ENCODE data around the gene LAMC1.

DNA sequence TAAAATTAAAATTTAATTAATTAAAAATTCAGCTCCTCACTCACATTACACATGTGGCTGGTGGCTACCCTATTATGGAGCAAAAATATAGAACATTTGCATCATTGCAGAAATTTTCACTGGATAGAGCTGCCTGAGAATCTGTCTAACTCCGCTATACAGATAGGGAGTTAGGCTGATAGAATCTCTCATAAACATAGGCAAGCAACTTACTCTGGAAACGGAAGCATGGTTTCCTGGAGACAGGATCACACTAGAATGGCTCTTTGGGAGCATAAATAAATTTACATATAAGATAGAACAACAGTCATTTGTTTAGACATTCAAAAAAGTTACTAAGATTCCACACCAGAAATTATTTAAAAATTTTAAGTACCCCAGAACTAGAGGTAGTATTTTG, 150.6 kb downstream of the LAMC1 start:
- TF ChIP-seq CTCF (IDR thresholded peaks at IDR 0.05 in 2 of 3, conservative IDR thresholded peaks at IDR 0.05 in 1 of 3; ENCODE audit: borderline replicate concordance in 1 of 3, insufficient read depth in 1 of 3, low read depth in 2 of 3, low read length in 2 of 3) (no peak), EZH2phosphoT487 (IDR thresholded peaks at IDR 0.05; ENCODE audit: borderline replicate concordance) (no peak), POLR2AphosphoS5 (IDR thresholded peaks at IDR 0.05; ENCODE audit: low read depth, low read length) (no peak), YY1 (IDR thresholded peaks at IDR 0.05; ENCODE audit: extremely low read depth, insufficient replicate concordance, low read depth, low read length) (no peak), CBX3 (IDR thresholded peaks at IDR 0.05; ENCODE audit: low read depth) (no peak), EZH2 (IDR thresholded peaks at IDR 0.05) (no peak), POLR2A (IDR thresholded peaks at IDR 0.05; ENCODE audit: borderline replicate concordance, extremely low read depth, insufficient read depth, insufficient read length) (no peak), ATF3 (IDR thresholded peaks at IDR 0.05) (no peak), SP1 (IDR thresholded peaks at IDR 0.05; ENCODE audit: low read depth) (no peak)

Measured in HCT116 (cell line).